Activated CD4-positive, alpha-beta T cell treated with anti-CD3 and anti-CD28 coated beads, Interleukin-2, amount 50 U/mL, for 4 hours (primary cell): ENCODE results near the gene SH2B3.
"Not testable (repeated sequence)": the region's sequence is repeated elsewhere in the genome, so short reads cannot be mapped to it uniquely, and the experiment has no call there.

ENCODE experiments used
- DNase-seq, 2 experiments: peaks; one replicate each; pipeline ENCODE4 v3.0.0-alpha.2; 2020

SH2B3 gene

DNA sequence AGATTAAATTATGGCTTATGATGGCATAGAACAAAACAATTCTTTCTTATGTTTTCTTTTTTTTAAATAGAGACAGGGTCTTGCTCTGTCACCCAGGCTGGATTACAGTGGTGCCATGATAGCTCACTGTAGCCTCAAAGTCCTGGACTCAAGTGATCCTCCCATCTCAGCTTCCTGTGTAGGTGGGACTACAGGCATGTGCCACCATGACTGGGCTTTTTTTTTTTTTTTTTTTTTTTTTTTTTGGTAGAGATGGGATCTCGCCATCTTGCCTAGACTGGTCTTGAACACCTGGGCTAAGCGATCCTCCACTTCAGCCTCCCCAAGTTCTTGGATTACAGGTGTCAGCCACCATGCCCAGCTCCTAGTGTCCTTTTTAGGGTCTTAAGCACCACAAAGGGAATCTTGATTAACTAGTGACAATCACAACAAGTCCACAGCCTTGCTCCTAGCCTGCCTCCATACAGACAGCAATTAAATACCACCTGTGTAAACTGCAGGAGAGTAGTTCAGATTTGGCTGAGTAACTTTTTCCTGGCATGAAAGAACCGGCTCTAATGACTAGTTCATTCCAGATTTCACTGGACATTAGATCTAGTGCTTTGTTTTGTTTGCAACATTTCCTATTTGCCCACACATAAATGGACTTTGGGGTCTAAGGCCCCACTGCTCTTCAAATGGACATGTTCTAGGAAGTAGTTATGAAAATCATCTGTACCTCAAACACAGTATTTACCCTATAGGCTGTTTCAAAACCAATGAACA is 61.6 kb downstream of the SH2B3 start:
- no peak for DNase-seq

DNA sequence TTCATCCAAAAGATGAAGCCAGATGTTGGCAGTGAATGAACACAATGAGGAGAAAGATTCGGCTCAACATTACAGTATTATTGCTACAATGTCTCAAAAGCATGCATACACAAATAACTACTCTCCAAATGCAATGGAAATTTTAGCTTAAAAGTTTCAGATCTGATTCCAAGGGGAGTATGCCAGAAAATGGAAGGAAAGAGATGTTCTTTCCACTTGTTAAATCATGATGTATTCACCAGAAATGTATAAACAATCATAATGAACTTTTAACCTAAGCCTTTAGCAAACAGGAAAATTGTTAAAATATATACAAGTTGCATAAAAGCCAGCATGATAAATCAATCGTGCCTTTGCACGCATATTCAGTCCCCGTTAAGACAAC is 62.1 kb downstream of the SH2B3 start:
- no peak for DNase-seq

GRCh38 chr12:111469401-111469800 is 63.7 kb downstream of the SH2B3 start:
- DNase-seq: no peak

GRCh38 chr12:111471236-111471635 is 65.5 kb downstream of the SH2B3 start:
- no peak for DNase-seq

GRCh38 chr12:111482462-111482861 is 76.7 kb downstream of the SH2B3 start:
- no peak for DNase-seq

GRCh38 chr12:111488271-111488670 is 82.5 kb downstream of the SH2B3 start:
- DNase-seq: no peak

DNA sequence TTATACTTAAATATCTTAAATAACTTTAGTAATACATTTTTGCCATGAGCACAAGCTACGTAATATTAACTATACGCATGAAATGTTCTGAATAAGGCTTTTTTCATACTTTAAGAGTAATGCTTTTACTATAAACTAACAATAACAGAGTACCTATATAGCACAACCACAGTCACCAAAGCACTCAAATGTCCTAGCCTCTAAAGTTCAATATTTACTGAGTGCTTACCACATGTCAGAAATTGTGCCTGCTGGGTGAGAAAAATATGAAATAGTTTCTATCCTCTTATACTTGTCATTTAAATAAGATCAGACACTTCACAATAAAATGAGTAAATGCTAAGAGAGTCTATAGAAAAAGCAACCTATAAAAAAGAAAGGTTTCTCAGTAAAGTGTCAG is 83.1 kb downstream of the SH2B3 start:
- no peak for DNase-seq

DNA sequence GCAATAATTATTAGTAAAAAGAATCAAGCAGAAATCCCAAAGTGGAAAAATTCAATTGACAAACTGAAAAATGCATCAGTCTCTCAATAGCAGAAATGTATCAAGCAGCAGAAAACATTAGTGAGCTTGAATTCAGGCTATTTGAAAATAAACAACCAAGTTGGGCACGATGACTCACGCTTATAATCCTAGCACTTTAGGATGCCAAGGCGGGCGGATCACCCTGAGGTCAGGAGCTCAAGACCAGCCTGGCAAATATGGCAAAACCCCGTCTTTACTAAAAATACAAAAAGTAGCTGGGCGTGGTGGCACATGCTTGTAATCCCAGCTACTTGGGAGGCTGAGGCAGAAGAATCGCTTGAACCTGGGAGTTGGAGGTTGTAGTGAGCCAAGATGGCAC is 87.3 kb downstream of the SH2B3 start:
- DNase-seq: not testable (repeated sequence)

- no peak for DNase-seq
These were observed 89.0 kb downstream of the SH2B3 start for GRCh38 chr12:111494676-111495075.
